Gastrocnemius medialis (tissue), 4 donors: ENCODE data around the gene DNM1. TPM values are rescaled to one million over a fixed set of nuclear protein-coding genes. Genes with fewer than 3 reads are reported as not detected.

Experiments
- ATAC-seq, 2 donors: fragments of 150-250 bp; one replicate each; pipeline ENCODE4 v1.9.1; 2016
- DNase-seq, 2 donors: peaks; one replicate each; pipeline ENCODE4 v3.0.0-alpha.2; 2019
- H3K27ac ChIP-seq, 4 donors: fragments of 200-600 bp; sonication (generic); 1 replicate in 1 of 4; 2 replicates in 3 of 4; pipeline ENCODE4 v1.5.1; 2016 to 2018; ENCODE audit warnings: mild to moderate bottlenecking in 2 of 4, moderate library complexity in 1 of 4
- H3K27me3 ChIP-seq, 3 donors: fragments of 200-600 bp; sonication (generic) in 2 of 3; 1 replicate in 1 of 3; 2 replicates in 2 of 3; pipeline versions ENCODE4 v1.5.1 to v1.6.0; 2016 to 2019; ENCODE audit warnings: mild to moderate bottlenecking in 1 of 3, moderate library complexity in 1 of 3
- H3K36me3 ChIP-seq, 2 donors: fragments of 200-600 bp; sonication (generic) in 1 of 2; one replicate each; pipeline ENCODE4 v1.5.1; 2017 to 2018
- H3K4me1 ChIP-seq, 2 donors: fragments of 200-600 bp; sonication (generic) in 1 of 2; one replicate each; pipeline ENCODE4 v1.5.1; 2016 to 2017; ENCODE audit warnings: mild to moderate bottlenecking in 2 of 2
- H3K4me3 ChIP-seq, 4 donors: fragments of 200-600 bp; sonication (generic) in 3 of 4; 1 replicate in 1 of 4; 2 replicates in 3 of 4; pipeline ENCODE4 v1.5.1; 2016 to 2019; ENCODE audit warnings: mild to moderate bottlenecking in 2 of 4
- H3K9me3 ChIP-seq, 3 donors: fragments of 200-600 bp; sonication (generic) in 2 of 3; 1 replicate in 1 of 3; 2 replicates in 2 of 3; pipeline ENCODE4 v1.5.1; 2016 to 2019
- CTCF ChIP-seq, 5 experiments: fragments of 450-650 bp in 3 of 5; fragments of 200-600 bp in 2 of 5; sonication (generic) in 2 of 5; IDR thresholded peaks in 4 of 5; conservative IDR thresholded peaks in 1 of 5; 1 replicate in 4 of 5; 2 replicates in 1 of 5; pipeline ENCODE4 v1.5.1; 2016 to 2019; ENCODE audit warnings: antibody characterized with exemption in 5 of 5, mild to moderate bottlenecking in 3 of 5, moderate library complexity in 3 of 5
- POLR2A ChIP-seq, 2 donors: fragments of 450-650 bp; IDR thresholded peaks; one replicate each; pipeline ENCODE4 v1.6.1; 2017; ENCODE audit warnings: antibody characterized with exemption in 2 of 2, mild to moderate bottlenecking in 2 of 2, moderate library complexity in 2 of 2
- in situ Hi-C, 4 donors: fragments of 200-750 bp; cut with MboI; loops; one replicate each; pipeline versions ENCODE4 v1.15.0 to v1.8.0; 2017; ENCODE audit warnings: low sequenced_read_pairs in 4 of 4
- intact Hi-C: fragments of 100-400 bp; cut with DNase I; formaldehyde crosslinking; loops from one replicate; pipeline ENCODE4 v1.15.1; 2023; ENCODE audit warnings: low total_unique reads
- total RNA-seq, 4 donors: library from RNA; depleted of rRNA; stranded (reverse); fragments of >200 nt; gene quantifications; one replicate each; pipeline versions ENCODE4 v1.1.0 to v1.2.3, GENCODE V29; 2016

The DNM1 gene
- total RNA-seq, 4 donors from 2014 or later: 1.8 to 3.8 (median 2.0) TPM

DNA sequence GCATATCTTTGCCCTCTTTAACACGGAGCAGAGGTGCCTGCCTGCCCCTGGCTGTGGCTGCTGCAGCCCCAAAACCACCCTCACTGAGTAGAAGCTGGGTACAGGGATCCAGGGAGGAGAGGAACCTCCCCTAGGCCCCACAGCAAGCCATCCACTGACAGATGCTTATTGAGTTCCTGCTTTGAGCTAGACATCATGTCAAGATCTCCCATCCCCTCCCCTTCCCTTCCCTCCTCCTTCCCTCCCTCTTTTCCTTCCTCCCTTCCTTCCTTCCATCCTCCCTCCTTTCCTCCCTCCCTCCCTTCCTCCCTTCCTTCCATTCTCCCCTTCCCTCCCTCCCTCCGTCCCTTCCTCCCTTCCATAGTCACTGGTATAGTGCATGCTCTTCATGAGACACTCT is 43.3 kb downstream of the DNM1 start:
- ATAC-seq: no peak
- in situ Hi-C loops: no loop called here
- intact Hi-C loops: no loop called here
- Histone ChIP-seq H3K27ac (no peak overlapping the region), H3K4me1 (no peaks in the 10 kb centered on the region), H3K9me3 (no peaks in the 10 kb centered on the region), H3K4me3 (no peak overlapping the region), H3K27me3 (peaks cover 8 to 17% (median 13%) of the 10 kb centered on the region in 3 donors), H3K36me3 (no peaks in the 10 kb centered on the region)
- TF ChIP-seq CTCF (IDR thresholded peaks at IDR 0.05 in 4 of 5, conservative IDR thresholded peaks at IDR 0.05 in 1 of 5) (no peak), POLR2A (IDR thresholded peaks at IDR 0.05) (no peak)
- no peak for DNase-seq

DNA sequence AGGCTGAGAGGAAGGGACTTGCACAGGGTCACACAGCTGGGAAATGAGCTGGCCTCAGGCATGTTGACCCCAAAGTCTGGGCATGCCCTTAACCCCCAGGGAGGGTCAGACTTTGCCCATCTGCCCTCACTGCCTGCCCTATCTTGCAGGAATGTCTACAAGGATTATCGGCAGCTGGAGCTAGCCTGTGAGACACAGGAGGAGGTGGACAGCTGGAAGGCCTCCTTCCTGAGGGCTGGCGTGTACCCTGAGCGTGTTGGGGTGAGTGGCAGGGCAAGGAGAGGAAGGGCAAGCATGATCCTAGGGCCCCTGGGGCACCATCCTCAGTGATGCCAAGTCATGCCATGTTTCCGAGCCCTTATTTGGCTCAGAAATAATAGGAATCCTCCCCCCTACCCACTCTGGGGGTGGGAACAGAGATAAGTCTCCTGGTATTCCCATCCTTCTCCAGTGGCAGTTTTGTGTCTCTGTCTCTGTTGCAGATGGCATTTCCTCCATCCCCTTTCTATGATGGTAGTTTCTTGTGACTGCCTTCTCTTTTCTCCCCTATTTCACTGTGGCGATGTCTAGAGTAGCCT is 44.1 kb downstream of the DNM1 start:
- H3K27ac ChIP-seq: no peak overlapping the region
- intact Hi-C loops: no loop called here
- H3K4me3 ChIP-seq: no peak overlapping the region
- TF ChIP-seq POLR2A (IDR thresholded peaks at IDR 0.05): no peak
- peaks cover 15 to 22% (median 19%) of the 10 kb centered on the region in 3 donors for H3K27me3 ChIP-seq
- DNase-seq (no peak), ATAC-seq (no peak)
- no peaks in the 10 kb centered on the region for H3K9me3 ChIP-seq
- no peaks in the 10 kb centered on the region for H3K36me3 ChIP-seq
- H3K4me1 ChIP-seq: no peaks in the 10 kb centered on the region
- in situ Hi-C loops: no loop called here

- no peak for TF ChIP-seq CTCF (IDR thresholded peaks at IDR 0.05 in 4 of 5, conservative IDR thresholded peaks at IDR 0.05 in 1 of 5)
- TF ChIP-seq POLR2A (IDR thresholded peaks at IDR 0.05): no peak
These were observed 46.4 kb downstream of the DNM1 start for GRCh38 chr9:128249558-128249907.

GRCh38 chr9:128249908-128250838 is 47.0 kb downstream of the DNM1 start:
- H3K36me3 ChIP-seq: no peaks in the 10 kb centered on the region
- DNase-seq (peak; percentile 52 to 79), ATAC-seq (peak; percentile 49 to 83)
- H3K4me3 ChIP-seq: peak overlapping the region in 3 of 4 donors; percentile 17 to 41 (median 31)
- H3K27ac ChIP-seq: no peak overlapping the region
- in situ Hi-C loops: no loop called here
- H3K9me3 ChIP-seq: no peaks in the 10 kb centered on the region
- intact Hi-C loops: no loop called here
- H3K27me3 ChIP-seq: peaks cover 15 to 22% (median 17%) of the 10 kb centered on the region in 3 donors
- no peaks in the 10 kb centered on the region for H3K4me1 ChIP-seq
- TF ChIP-seq POLR2A (IDR thresholded peaks at IDR 0.05) (no peak), CTCF (IDR thresholded peaks at IDR 0.05 in 4 of 5, conservative IDR thresholded peaks at IDR 0.05 in 1 of 5) (no peak)

More at GRCh38 chr9:128249558-128249907, 46.4 kb downstream of the DNM1 start:
- Histone ChIP-seq H3K4me1 (no peaks in the 10 kb centered on the region), H3K27me3 (peaks cover 15 to 22% (median 17%) of the 10 kb centered on the region in 3 donors), H3K27ac (no peak overlapping the region), H3K36me3 (no peaks in the 10 kb centered on the region), H3K4me3 (no peak overlapping the region), H3K9me3 (no peaks in the 10 kb centered on the region)
- in situ Hi-C loops (no loop called here), intact Hi-C loops (no loop called here)
- ATAC-seq (no peak), DNase-seq (no peak)
